ENCODE data around the gene ANKRD45.
"Not testable (repeated sequence)": the region's sequence is repeated elsewhere in the genome, so short reads cannot be mapped to it uniquely, and the experiment has no call there.

ANKRD45 gene

GRCh38 chr1:173613086-173613485, 56.6 kb downstream of the ANKRD45 start:
- not testable (repeated sequence) for DNase-seq (ENCODE audit: low spot score in 2 of 2); ATAC-seq; H3K9me3 Mint-ChIP-seq; H3K27ac Mint-ChIP-seq; H3K4me3 Mint-ChIP-seq; H3K36me3 Mint-ChIP-seq
- H3K4me1 Mint-ChIP-seq = peaks cover 12% of the 10 kb centered on the region

- ATAC-seq = no peak
- H3K36me3 Mint-ChIP-seq = no peaks in the 10 kb centered on the region
- no peak overlapping the region for H3K4me3 Mint-ChIP-seq
- no peaks in the 10 kb centered on the region for H3K4me1 Mint-ChIP-seq
- DNase-seq (ENCODE audit: low spot score in 2 of 2) = no peak
- H3K27ac Mint-ChIP-seq = no peak overlapping the region
- no peaks in the 10 kb centered on the region for H3K9me3 Mint-ChIP-seq
These were observed 61.0 kb downstream of the ANKRD45 start for GRCh38 chr1:173608503-173609216.

GRCh38 chr1:173603056-173603591, 66.5 kb downstream of the ANKRD45 start, which contains the start of gene SLC9C2:
Gene SLC9C2, minus strand, starts transcription at chr1:173603072. Its CDS starts 1,296 bp downstream, at chr1:173601776.
- ATAC-seq (no peak), DNase-seq (ENCODE audit: low spot score in 2 of 2) (no peak)
- Mint-ChIP-seq H3K4me1 (peaks cover 10% of the 10 kb centered on the region), H3K27ac (no peak within 1 kb of the TSS), H3K4me3 (no peak within 1 kb of the TSS), H3K36me3 (no peaks in the 10 kb centered on the region), H3K9me3 (no peaks in the 10 kb centered on the region)

- Mint-ChIP-seq H3K4me1 (peaks cover 10% of the 10 kb centered on the region), H3K9me3 (no peaks in the 10 kb centered on the region), H3K27ac (peak overlapping the region; percentile 42), H3K4me3 (peak overlapping the region; percentile 5), H3K36me3 (no peaks in the 10 kb centered on the region)
- ATAC-seq (no peak), DNase-seq (ENCODE audit: low spot score in 2 of 2) (no peak)
These were observed 68.1 kb downstream of the ANKRD45 start for GRCh38 chr1:173601588-173601987.

GRCh38 chr1:173596097-173596825, 73.4 kb downstream of the ANKRD45 start:
- Mint-ChIP-seq H3K9me3 (no peaks in the 10 kb centered on the region), H3K4me3 (no peak overlapping the region), H3K36me3 (no peaks in the 10 kb centered on the region), H3K4me1 (peaks cover 3% of the 10 kb centered on the region), H3K27ac (no peak overlapping the region)
- ATAC-seq (no peak), DNase-seq (ENCODE audit: low spot score in 2 of 2) (no peak)

- not testable (repeated sequence) for H3K27ac Mint-ChIP-seq; H3K36me3 Mint-ChIP-seq; H3K4me3 Mint-ChIP-seq; DNase-seq (ENCODE audit: low spot score in 2 of 2); H3K9me3 Mint-ChIP-seq; ATAC-seq; H3K4me1 Mint-ChIP-seq
These were observed 78.5 kb downstream of the ANKRD45 start for GRCh38 chr1:173591138-173591537.

GRCh38 chr1:173590557-173590956, 79.1 kb downstream of the ANKRD45 start:
- Mint-ChIP-seq H3K27ac (no peak overlapping the region), H3K4me1 (no peaks in the 10 kb centered on the region), H3K9me3 (no peaks in the 10 kb centered on the region), H3K4me3 (no peak overlapping the region), H3K36me3 (no peaks in the 10 kb centered on the region)
- DNase-seq (ENCODE audit: low spot score in 2 of 2) = no peak
- no peak for ATAC-seq

GRCh38 chr1:173581383-173582079, 88.1 kb downstream of the ANKRD45 start:
- Mint-ChIP-seq H3K9me3 (no peaks in the 10 kb centered on the region), H3K36me3 (no peaks in the 10 kb centered on the region), H3K4me3 (peak overlapping the region; percentile 1), H3K27ac (peak overlapping the region; percentile 1), H3K4me1 (peaks cover 6% of the 10 kb centered on the region)
- ATAC-seq = peak; percentile 92
- DNase-seq (ENCODE audit: low spot score in 2 of 2) = no peak

- peaks cover 6% of the 10 kb centered on the region for H3K4me1 Mint-ChIP-seq
- no peaks in the 10 kb centered on the region for H3K36me3 Mint-ChIP-seq
- DNase-seq (ENCODE audit: low spot score in 2 of 2) = no peak
- no peaks in the 10 kb centered on the region for H3K9me3 Mint-ChIP-seq
- no peak overlapping the region for H3K4me3 Mint-ChIP-seq
- ATAC-seq = no peak
- H3K27ac Mint-ChIP-seq = no peak overlapping the region
These were observed 89.0 kb downstream of the ANKRD45 start for GRCh38 chr1:173580658-173581057.

- no peaks in the 10 kb centered on the region for H3K9me3 Mint-ChIP-seq
- no peak overlapping the region for H3K4me3 Mint-ChIP-seq
- H3K36me3 Mint-ChIP-seq = no peaks in the 10 kb centered on the region
- no peak overlapping the region for H3K27ac Mint-ChIP-seq
- H3K4me1 Mint-ChIP-seq = peaks cover 6% of the 10 kb centered on the region
- no peak for ATAC-seq
- DNase-seq (ENCODE audit: low spot score in 2 of 2) = no peak
These were observed 89.6 kb downstream of the ANKRD45 start for GRCh38 chr1:173580071-173580470.

GRCh38 chr1:173573596-173573995, 96.1 kb downstream of the ANKRD45 start:
- DNase-seq (ENCODE audit: low spot score in 2 of 2) (no peak), ATAC-seq (no peak)
- H3K36me3 Mint-ChIP-seq = no peaks in the 10 kb centered on the region
- no peak overlapping the region for H3K27ac Mint-ChIP-seq
- H3K9me3 Mint-ChIP-seq = no peaks in the 10 kb centered on the region
- H3K4me3 Mint-ChIP-seq = no peak overlapping the region
- no peaks in the 10 kb centered on the region for H3K4me1 Mint-ChIP-seq

- Mint-ChIP-seq H3K9me3 (peaks cover 6% of the 10 kb centered on the region), H3K27ac (no peak overlapping the region), H3K4me3 (no peak overlapping the region), H3K36me3 (no peaks in the 10 kb centered on the region), H3K4me1 (no peaks in the 10 kb centered on the region)
- DNase-seq (ENCODE audit: low spot score in 2 of 2) = no peak
- no peak for ATAC-seq
These were observed 97.3 kb downstream of the ANKRD45 start for GRCh38 chr1:173572201-173572873.

GRCh38 chr1:173570370-173571007, 99.2 kb downstream of the ANKRD45 start:
- no peak overlapping the region for H3K27ac Mint-ChIP-seq
- H3K4me3 Mint-ChIP-seq = no peak overlapping the region

GRCh38 chr1:173568483-173568882, 101.2 kb downstream of the ANKRD45 start:
- H3K4me1 Mint-ChIP-seq = no peaks in the 10 kb centered on the region
- peaks cover 16% of the 10 kb centered on the region for H3K9me3 Mint-ChIP-seq
- ATAC-seq = no peak

More at GRCh38 chr1:173570370-173571007, 99.2 kb downstream of the ANKRD45 start:
- Mint-ChIP-seq H3K9me3 (peaks cover 13% of the 10 kb centered on the region), H3K4me1 (no peaks in the 10 kb centered on the region), H3K36me3 (no peaks in the 10 kb centered on the region)
- ATAC-seq (peak; percentile 76), DNase-seq (ENCODE audit: low spot score in 2 of 2) (no peak)

More at GRCh38 chr1:173568483-173568882, 101.2 kb downstream of the ANKRD45 start:
- Mint-ChIP-seq H3K36me3 (no peaks in the 10 kb centered on the region), H3K4me3 (no peak overlapping the region), H3K27ac (no peak overlapping the region)
- no peak for DNase-seq (ENCODE audit: low spot score in 2 of 2)

Data from stimulated activated effector memory CD8-positive, alpha-beta T cell treated with anti-CD3 and anti-CD28 coated beads, Interleukin-12 subunit alpha, Interleukin-12 subunit beta, amount 100 ng/mL, for 72 hours (primary cell).